HG02852 (cell line): ENCODE results near the gene DUS1L.

Experiments used
- ATAC-seq: cut with Tn5 transposase; IDR thresholded peaks from one replicate; pipeline ENCODE4 v1.9.1; 2021; ENCODE audit warnings: mild to moderate bottlenecking, moderate library complexity; ENCODE audit not compliant: unreplicated experiment

The DUS1L gene

GRCh38 chr17:82029990-82030469, 35.6 kb downstream of the DUS1L start:
- no peak for ATAC-seq

GRCh38 chr17:82029391-82029790, 36.2 kb downstream of the DUS1L start:
- ATAC-seq: no peak

GRCh38 chr17:82028966-82029365, 36.6 kb downstream of the DUS1L start:
- ATAC-seq: no peak

GRCh38 chr17:82028246-82028645, 37.4 kb downstream of the DUS1L start:
- no peak for ATAC-seq

GRCh38 chr17:82025401-82026107, 40.0 kb downstream of the DUS1L start:
- no peak for ATAC-seq

GRCh38 chr17:82024859-82025258, 40.7 kb downstream of the DUS1L start:
- no peak for ATAC-seq

GRCh38 chr17:82023447-82024241, 42.0 kb downstream of the DUS1L start:
- peak; percentile 2 for ATAC-seq

- ATAC-seq: peak; percentile 87
These were observed 42.6 kb downstream of the DUS1L start, which contains the start of gene LRRC45 for GRCh38 chr17:82022981-82023446. Gene LRRC45 (plus strand): TSS chr17:82023305. CDS start chr17:82023644, 339 bp downstream.

GRCh38 chr17:82022310-82022980, 43.2 kb downstream of the DUS1L start, which contains the start of gene CENPX:
Gene CENPX (minus strand): TSS chr17:82022878. CDS start chr17:82022861, 17 bp downstream.
- peak; percentile 6 for ATAC-seq

GRCh38 chr17:82021900-82022309, 43.7 kb downstream of the DUS1L start:
- ATAC-seq: no peak

GRCh38 chr17:82021107-82021899, 44.3 kb downstream of the DUS1L start:
- no peak for ATAC-seq

- no peak for ATAC-seq
These were observed 45.0 kb downstream of the DUS1L start for GRCh38 chr17:82020572-82021106.

- no peak for ATAC-seq
These were observed 45.7 kb downstream of the DUS1L start for GRCh38 chr17:82019690-82020571.

GRCh38 chr17:82018989-82019689, 46.5 kb downstream of the DUS1L start:
- ATAC-seq: no peak

- ATAC-seq: no peak
These were observed 47.2 kb downstream of the DUS1L start for GRCh38 chr17:82018152-82018988.

- no peak for ATAC-seq
These were observed 47.9 kb downstream of the DUS1L start for GRCh38 chr17:82017612-82018151.

- no peak for ATAC-seq
These were observed 48.6 kb downstream of the DUS1L start for GRCh38 chr17:82016875-82017459.
